HepG2 (cell line): Measurements from ENCODE around the gene PRSS23. TPM values are rescaled to one million over a fixed set of nuclear protein-coding genes. Genes with fewer than 3 reads are reported as not detected.
A peak's percentile ranks its signal among the peaks of the same experiment; 100 is the strongest.

ENCODE experiments used
- ATAC-seq: fragments of 200-7000 bp; cut with Tn5 transposase; 3 replicates; pipeline ENCODE4 v1.9.1; 2020; ENCODE audit warnings: mild to moderate bottlenecking, moderate library complexity
- BruUV-seq: library from RNA; stranded (reverse); fragments of 400-500 nt; replicated peaks from 2 replicates; lab custom pipeline; 2021; lab: Mats Ljungman, UMichigan
- CTCF ChIA-PET: fragments of 300-600 bp; formaldehyde crosslinking; extraction: SDS; loops from one replicate; lab custom pipeline; 2021; ENCODE audit warnings: low total read pairs, inconsistent platforms, low intra/inter-chr PET ratio; lab: Yijun Ruan, JAX
- POLR2A ChIA-PET: fragments of 350-600 bp; sonication (Branson Sonifier 250); formaldehyde crosslinking; loops from one replicate; lab custom pipeline; 2020; ENCODE audit warnings: antibody characterized with exemption, inconsistent platforms; lab: Yijun Ruan, JAX
- DNase-seq: peaks from one replicate; pipeline ENCODE4 v3.0.0-alpha.2; 2015; ENCODE audit warnings: low spot score
- FAIRE-seq: peaks from 3 replicates; lab custom pipeline; 2011; peaks lifted over from hg19 to GRCh38; lab: Jason Lieb, UNC
- H2AFZ ChIP-seq: one replicate; pipeline ENCODE4 v1.6.1; 2011; ENCODE audit warnings: low read length, inconsistent platforms
- H3K27ac ChIP-seq: fragments of 300-600 bp; 3 replicates; pipeline ENCODE4 v1.8.0; 2011; ENCODE audit warnings: mixed run types, mild to moderate bottlenecking, mixed read lengths, low read length, inconsistent platforms; ENCODE audit not compliant: insufficient read depth; ENCODE audit errors: extremely low read length
- H3K27me3 ChIP-seq, 2 experiments: fragments of 200-600 bp in 1 of 2; 2 replicates in 1 of 2; 3 replicates in 1 of 2; pipeline versions ENCODE4 v1.6.0 to v1.8.0; 2011; ENCODE audit warnings: low read length in 2 of 2, mild to moderate bottlenecking in 2 of 2, moderate library complexity in 2 of 2, inconsistent platforms in 1 of 2; ENCODE audit not compliant: insufficient read depth in 2 of 2, control insufficient read depth in 1 of 2
- H3K36me3 ChIP-seq, 2 experiments: fragments of 200-600 bp in 1 of 2; replicated peaks in 1 of 2; 2 replicates in 1 of 2; 3 replicates in 1 of 2; pipeline versions ENCODE4 v1.5.1 to v1.8.0; 2011; ENCODE audit warnings: low read length in 2 of 2, inconsistent platforms in 1 of 2; ENCODE audit not compliant: insufficient read depth in 2 of 2, control insufficient read depth in 1 of 2
- H3K4me1 ChIP-seq: 2 replicates; pipeline ENCODE4 v1.5.1; 2012; ENCODE audit warnings: low read length, inconsistent platforms; ENCODE audit not compliant: insufficient read depth
- H3K4me2 ChIP-seq: 2 replicates; pipeline ENCODE4 v1.6.0; 2011; ENCODE audit warnings: low read depth, low read length, inconsistent platforms
- H3K4me3 ChIP-seq, 3 experiments: fragments of 200-600 bp in 1 of 3; sonication (generic), shearing (Covaris generic) in 1 of 3; replicated peaks in 1 of 3; 2 replicates each; pipeline ENCODE4 v1.5.1; 2011 to 2016; ENCODE audit warnings: low read length in 3 of 3, inconsistent platforms in 2 of 3, low read depth in 2 of 3, mild to moderate bottlenecking in 2 of 3, control low read depth in 1 of 3, mixed read lengths in 1 of 3; ENCODE audit not compliant: insufficient read depth in 1 of 3
- H3K79me2 ChIP-seq: one replicate; pipeline ENCODE4 v1.6.1; 2011; ENCODE audit warnings: low read length, inconsistent platforms; ENCODE audit not compliant: insufficient read depth
- H3K9ac ChIP-seq: 2 replicates; pipeline ENCODE4 v1.6.0; 2011; ENCODE audit warnings: mild to moderate bottlenecking, low read depth, low read length, inconsistent platforms; ENCODE audit not compliant: insufficient read depth
- H3K9me3 ChIP-seq: 2 replicates; pipeline ENCODE4 v1.5.1; 2012; ENCODE audit warnings: mild to moderate bottlenecking, low read length
- H4K20me1 ChIP-seq: 2 replicates; pipeline ENCODE4 v1.6.0; 2011; ENCODE audit warnings: inconsistent platforms, mild to moderate bottlenecking, low read length, moderate library complexity; ENCODE audit not compliant: insufficient read depth
- YEATS4 ChIP-seq: sonication (generic); formaldehyde crosslinking; IDR thresholded peaks from 2 replicates; pipeline ENCODE4 v1.4.0; 2020; ENCODE audit warnings: missing genetic modification reagents, borderline replicate concordance
- ZNF3 ChIP-seq: IDR thresholded peaks from 2 replicates; pipeline ENCODE4 v1.7.0; 2017; ENCODE audit warnings: inconsistent platforms
- WGBS: methylation state at CpG from one replicate; pipeline ENCODE4 v1.1.6; 2017; ENCODE audit warnings: low lambda C conversion rate; 5-methylcytosine and 5-hydroxymethylcytosine counted together
- in situ Hi-C: cut with HindIII; loops from 2 replicates; pipeline ENCODE4 v1.10.0; 2017; ENCODE audit warnings: low pct_unique_long_range_greater_than_20kb; ENCODE audit not compliant: extremely low pct_ligation_motif_present
- intact Hi-C: fragments of 100-400 bp; cut with micrococcal nuclease; formaldehyde crosslinking; loops from one replicate; pipeline ENCODE4 v1.10.0; 2022; ENCODE audit not compliant: unreplicated experiment
- polyA plus RNA-seq, 8 experiments: library from polyadenylated mRNA; depleted of rRNA in 3 of 8; stranded (reverse) in 7 of 8; unstranded in 1 of 8; fragments of >200 nt; fragmentation: Illumina TruSeq in 4 of 8; extraction: Trizol in 4 of 8; gene quantifications; 2 replicates each; pipeline versions ENCODE4 v1.2.1 to v1.2.3, GENCODE V29; 2011 to 2016; ENCODE audit warnings: low read depth in 4 of 8, missing spikeins in 1 of 8, mixed read lengths in 1 of 8; ENCODE audit not compliant: insufficient read depth in 1 of 8
- total RNA-seq, 5 experiments: library from RNA; depleted of rRNA; stranded (reverse); fragments of >200 nt; fragmentation: Illumina TruSeq; extraction: Trizol; gene quantifications; 2 replicates each; pipeline ENCODE4 v1.2.3, GENCODE V29; 2016; ENCODE audit warnings: low read depth in 1 of 5
- TF ChIP-seq, protein P1 (sequence below): sonication (generic); formaldehyde crosslinking; IDR thresholded peaks from 2 replicates; pipeline ENCODE4 v1.5.0; 2020; ENCODE audit warnings: mild to moderate bottlenecking, missing genetic modification reagents, moderate library complexity
- TF ChIP-seq, protein P2 (sequence below): sonication (generic); formaldehyde crosslinking; IDR thresholded peaks from 2 replicates; pipeline ENCODE4 v1.5.1; 2020; ENCODE audit warnings: mild to moderate bottlenecking, missing genetic modification reagents, borderline replicate concordance
- TF ChIP-seq, protein P3 (sequence below): sonication (generic); formaldehyde crosslinking; IDR thresholded peaks from 2 replicates; pipeline ENCODE4 v1.9.0; 2021; ENCODE audit warnings: mild to moderate bottlenecking, missing genetic modification reagents
- TF ChIP-seq, protein P4 (sequence below): fragments of 450-650 bp; IDR thresholded peaks from 2 replicates; pipeline ENCODE4 v1.6.1; 2017

PRSS23 gene
- total and polyA plus RNA-seq, 2 of the 13 experiments (the other 11 are each of a cell fraction or from before 2014, with no cell fraction given): 0.20 to 0.30 TPM

DNA sequence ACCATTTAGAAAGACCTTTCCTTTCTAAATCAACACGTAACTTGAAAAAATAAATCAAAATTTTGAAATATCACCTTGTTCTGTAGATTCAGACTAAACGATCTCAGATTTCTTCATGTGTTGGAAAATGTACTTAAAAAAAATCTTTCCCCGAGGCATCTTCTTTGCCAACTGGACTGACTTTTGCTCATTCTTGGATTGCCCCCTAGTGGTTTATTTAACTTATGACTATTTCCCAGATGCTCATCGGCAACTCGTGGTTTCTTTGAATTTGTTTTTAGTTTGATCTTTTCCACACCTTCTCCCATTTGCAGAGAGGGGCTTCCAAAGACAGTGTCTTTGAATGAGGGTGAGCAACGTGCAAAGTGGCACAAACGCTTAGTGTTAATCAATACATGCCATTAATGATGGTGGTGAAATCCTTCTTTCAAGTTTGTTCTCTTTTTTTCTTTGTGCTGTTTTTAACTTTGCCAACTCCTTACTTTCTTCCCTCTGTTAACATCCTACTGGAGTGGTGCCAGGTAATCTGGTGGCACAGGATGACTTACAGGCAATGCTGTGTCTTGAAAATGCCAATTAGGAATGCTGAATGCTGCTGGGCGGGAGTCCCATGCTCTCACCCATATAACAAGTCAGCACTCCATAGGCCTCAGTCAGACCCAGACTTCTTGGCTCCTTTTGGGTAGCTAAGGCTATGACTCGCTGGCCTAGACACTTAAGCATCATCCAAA, 18.3 kb downstream of the PRSS23 start:
- Histone ChIP-seq H3K36me3 (no peaks in the 10 kb centered on the region), H3K27ac (no peak overlapping the region), H4K20me1 (no peaks in the 10 kb centered on the region), H3K4me3 (no peak overlapping the region), H2AFZ (no peak overlapping the region), H3K4me2 (no peak overlapping the region), H3K4me1 (no peaks in the 10 kb centered on the region), H3K9me3 (no peaks in the 10 kb centered on the region), H3K9ac (no peak overlapping the region), H3K27me3 (peaks cover 0 to 7% of the 10 kb centered on the region in 2 experiments; a peak in 2 of 5 replicates), H3K79me2 (no peaks in the 10 kb centered on the region)
- DNase-seq (peak; percentile 42), FAIRE-seq (peak; percentile 86), ATAC-seq (peak; percentile 50; the same call in 1 of the 3 replicates)
- no TSS peak for BruUV-seq
- intact Hi-C loops (loop anchor here (1.0 kb wide), 6 partner anchors 149 to 458 kb away; no protein-coding TSS in a partner anchor), in situ Hi-C loops (loop anchor here (5.0 to 25.0 kb wide), 2 partner anchors 361 to 456 kb away; partner anchors contain the start of gene CCDC81)
- CTCF ChIA-PET: interaction anchor here (1.1 to 3.4 kb wide), 5 partner anchors 142 to 363 kb away, joined by 3 to 34 read pairs (median 6); no protein-coding TSS in a partner anchor
- 4% methylated on average over 9 of the region's 9 CpGs for WGBS
- POLR2A ChIA-PET: no interaction called here
- TF ChIP-seq, protein P1, sequence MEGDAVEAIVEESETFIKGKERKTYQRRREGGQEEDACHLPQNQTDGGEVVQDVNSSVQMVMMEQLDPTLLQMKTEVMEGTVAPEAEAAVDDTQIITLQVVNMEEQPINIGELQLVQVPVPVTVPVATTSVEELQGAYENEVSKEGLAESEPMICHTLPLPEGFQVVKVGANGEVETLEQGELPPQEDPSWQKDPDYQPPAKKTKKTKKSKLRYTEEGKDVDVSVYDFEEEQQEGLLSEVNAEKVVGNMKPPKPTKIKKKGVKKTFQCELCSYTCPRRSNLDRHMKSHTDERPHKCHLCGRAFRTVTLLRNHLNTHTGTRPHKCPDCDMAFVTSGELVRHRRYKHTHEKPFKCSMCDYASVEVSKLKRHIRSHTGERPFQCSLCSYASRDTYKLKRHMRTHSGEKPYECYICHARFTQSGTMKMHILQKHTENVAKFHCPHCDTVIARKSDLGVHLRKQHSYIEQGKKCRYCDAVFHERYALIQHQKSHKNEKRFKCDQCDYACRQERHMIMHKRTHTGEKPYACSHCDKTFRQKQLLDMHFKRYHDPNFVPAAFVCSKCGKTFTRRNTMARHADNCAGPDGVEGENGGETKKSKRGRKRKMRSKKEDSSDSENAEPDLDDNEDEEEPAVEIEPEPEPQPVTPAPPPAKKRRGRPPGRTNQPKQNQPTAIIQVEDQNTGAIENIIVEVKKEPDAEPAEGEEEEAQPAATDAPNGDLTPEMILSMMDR (CRISPR knock-in tag): peak; percentile 72
- TF ChIP-seq, protein P2, sequence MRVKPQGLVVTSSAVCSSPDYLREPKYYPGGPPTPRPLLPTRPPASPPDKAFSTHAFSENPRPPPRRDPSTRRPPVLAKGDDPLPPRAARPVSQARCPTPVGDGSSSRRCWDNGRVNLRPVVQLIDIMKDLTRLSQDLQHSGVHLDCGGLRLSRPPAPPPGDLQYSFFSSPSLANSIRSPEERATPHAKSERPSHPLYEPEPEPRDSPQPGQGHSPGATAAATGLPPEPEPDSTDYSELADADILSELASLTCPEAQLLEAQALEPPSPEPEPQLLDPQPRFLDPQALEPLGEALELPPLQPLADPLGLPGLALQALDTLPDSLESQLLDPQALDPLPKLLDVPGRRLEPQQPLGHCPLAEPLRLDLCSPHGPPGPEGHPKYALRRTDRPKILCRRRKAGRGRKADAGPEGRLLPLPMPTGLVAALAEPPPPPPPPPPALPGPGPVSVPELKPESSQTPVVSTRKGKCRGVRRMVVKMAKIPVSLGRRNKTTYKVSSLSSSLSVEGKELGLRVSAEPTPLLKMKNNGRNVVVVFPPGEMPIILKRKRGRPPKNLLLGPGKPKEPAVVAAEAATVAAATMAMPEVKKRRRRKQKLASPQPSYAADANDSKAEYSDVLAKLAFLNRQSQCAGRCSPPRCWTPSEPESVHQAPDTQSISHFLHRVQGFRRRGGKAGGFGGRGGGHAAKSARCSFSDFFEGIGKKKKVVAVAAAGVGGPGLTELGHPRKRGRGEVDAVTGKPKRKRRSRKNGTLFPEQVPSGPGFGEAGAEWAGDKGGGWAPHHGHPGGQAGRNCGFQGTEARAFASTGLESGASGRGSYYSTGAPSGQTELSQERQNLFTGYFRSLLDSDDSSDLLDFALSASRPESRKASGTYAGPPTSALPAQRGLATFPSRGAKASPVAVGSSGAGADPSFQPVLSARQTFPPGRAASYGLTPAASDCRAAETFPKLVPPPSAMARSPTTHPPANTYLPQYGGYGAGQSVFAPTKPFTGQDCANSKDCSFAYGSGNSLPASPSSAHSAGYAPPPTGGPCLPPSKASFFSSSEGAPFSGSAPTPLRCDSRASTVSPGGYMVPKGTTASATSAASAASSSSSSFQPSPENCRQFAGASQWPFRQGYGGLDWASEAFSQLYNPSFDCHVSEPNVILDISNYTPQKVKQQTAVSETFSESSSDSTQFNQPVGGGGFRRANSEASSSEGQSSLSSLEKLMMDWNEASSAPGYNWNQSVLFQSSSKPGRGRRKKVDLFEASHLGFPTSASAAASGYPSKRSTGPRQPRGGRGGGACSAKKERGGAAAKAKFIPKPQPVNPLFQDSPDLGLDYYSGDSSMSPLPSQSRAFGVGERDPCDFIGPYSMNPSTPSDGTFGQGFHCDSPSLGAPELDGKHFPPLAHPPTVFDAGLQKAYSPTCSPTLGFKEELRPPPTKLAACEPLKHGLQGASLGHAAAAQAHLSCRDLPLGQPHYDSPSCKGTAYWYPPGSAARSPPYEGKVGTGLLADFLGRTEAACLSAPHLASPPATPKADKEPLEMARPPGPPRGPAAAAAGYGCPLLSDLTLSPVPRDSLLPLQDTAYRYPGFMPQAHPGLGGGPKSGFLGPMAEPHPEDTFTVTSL (CRISPR knock-in tag): no peak
- no peak for TF ChIP-seq ZNF3 (CRISPR knock-in tag)
- no peak for TF ChIP-seq YEATS4 (CRISPR knock-in tag)
- TF ChIP-seq, protein P3, sequence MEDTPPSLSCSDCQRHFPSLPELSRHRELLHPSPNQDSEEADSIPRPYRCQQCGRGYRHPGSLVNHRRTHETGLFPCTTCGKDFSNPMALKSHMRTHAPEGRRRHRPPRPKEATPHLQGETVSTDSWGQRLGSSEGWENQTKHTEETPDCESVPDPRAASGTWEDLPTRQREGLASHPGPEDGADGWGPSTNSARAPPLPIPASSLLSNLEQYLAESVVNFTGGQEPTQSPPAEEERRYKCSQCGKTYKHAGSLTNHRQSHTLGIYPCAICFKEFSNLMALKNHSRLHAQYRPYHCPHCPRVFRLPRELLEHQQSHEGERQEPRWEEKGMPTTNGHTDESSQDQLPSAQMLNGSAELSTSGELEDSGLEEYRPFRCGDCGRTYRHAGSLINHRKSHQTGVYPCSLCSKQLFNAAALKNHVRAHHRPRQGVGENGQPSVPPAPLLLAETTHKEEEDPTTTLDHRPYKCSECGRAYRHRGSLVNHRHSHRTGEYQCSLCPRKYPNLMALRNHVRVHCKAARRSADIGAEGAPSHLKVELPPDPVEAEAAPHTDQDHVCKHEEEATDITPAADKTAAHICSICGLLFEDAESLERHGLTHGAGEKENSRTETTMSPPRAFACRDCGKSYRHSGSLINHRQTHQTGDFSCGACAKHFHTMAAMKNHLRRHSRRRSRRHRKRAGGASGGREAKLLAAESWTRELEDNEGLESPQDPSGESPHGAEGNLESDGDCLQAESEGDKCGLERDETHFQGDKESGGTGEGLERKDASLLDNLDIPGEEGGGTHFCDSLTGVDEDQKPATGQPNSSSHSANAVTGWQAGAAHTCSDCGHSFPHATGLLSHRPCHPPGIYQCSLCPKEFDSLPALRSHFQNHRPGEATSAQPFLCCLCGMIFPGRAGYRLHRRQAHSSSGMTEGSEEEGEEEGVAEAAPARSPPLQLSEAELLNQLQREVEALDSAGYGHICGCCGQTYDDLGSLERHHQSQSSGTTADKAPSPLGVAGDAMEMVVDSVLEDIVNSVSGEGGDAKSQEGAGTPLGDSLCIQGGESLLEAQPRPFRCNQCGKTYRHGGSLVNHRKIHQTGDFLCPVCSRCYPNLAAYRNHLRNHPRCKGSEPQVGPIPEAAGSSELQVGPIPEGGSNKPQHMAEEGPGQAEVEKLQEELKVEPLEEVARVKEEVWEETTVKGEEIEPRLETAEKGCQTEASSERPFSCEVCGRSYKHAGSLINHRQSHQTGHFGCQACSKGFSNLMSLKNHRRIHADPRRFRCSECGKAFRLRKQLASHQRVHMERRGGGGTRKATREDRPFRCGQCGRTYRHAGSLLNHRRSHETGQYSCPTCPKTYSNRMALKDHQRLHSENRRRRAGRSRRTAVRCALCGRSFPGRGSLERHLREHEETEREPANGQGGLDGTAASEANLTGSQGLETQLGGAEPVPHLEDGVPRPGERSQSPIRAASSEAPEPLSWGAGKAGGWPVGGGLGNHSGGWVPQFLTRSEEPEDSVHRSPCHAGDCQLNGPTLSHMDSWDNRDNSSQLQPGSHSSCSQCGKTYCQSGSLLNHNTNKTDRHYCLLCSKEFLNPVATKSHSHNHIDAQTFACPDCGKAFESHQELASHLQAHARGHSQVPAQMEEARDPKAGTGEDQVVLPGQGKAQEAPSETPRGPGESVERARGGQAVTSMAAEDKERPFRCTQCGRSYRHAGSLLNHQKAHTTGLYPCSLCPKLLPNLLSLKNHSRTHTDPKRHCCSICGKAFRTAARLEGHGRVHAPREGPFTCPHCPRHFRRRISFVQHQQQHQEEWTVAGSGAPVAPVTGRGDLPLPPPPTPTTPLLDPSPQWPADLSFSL: no peak
- TF ChIP-seq, protein P4, sequence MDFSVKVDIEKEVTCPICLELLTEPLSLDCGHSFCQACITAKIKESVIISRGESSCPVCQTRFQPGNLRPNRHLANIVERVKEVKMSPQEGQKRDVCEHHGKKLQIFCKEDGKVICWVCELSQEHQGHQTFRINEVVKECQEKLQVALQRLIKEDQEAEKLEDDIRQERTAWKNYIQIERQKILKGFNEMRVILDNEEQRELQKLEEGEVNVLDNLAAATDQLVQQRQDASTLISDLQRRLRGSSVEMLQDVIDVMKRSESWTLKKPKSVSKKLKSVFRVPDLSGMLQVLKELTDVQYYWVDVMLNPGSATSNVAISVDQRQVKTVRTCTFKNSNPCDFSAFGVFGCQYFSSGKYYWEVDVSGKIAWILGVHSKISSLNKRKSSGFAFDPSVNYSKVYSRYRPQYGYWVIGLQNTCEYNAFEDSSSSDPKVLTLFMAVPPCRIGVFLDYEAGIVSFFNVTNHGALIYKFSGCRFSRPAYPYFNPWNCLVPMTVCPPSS: no peak
